Neuronal stem cell (in vitro differentiated cells): ENCODE results near the gene KLF13.

Source experiments
- DNase-seq: peaks from one replicate; pipeline ENCODE4 v3.0.0-alpha.2; 2013; ENCODE audit warnings: low spot score
- H2AFZ ChIP-seq: one replicate; pipeline ENCODE4 v1.6.1; 2013; ENCODE audit warnings: mild to moderate bottlenecking, low read length, inconsistent platforms
- H2AK5ac ChIP-seq: 2 replicates; pipeline ENCODE4 v1.6.1; 2013; ENCODE audit warnings: low read depth, mild to moderate bottlenecking, inconsistent platforms, low read length, moderate library complexity, mixed read lengths
- H2BK120ac ChIP-seq: 2 replicates; pipeline ENCODE4 v1.6.1; 2013; ENCODE audit warnings: low read depth, mild to moderate bottlenecking, inconsistent platforms, low read length, moderate library complexity, mixed read lengths
- H2BK12ac ChIP-seq: one replicate; pipeline ENCODE4 v1.6.1; 2013; ENCODE audit warnings: low read length, inconsistent platforms
- H2BK15ac ChIP-seq: 2 replicates; pipeline ENCODE4 v1.6.1; 2013; ENCODE audit warnings: mild to moderate bottlenecking, low read length, inconsistent platforms, mixed read lengths
- H2BK5ac ChIP-seq: one replicate; pipeline ENCODE4 v1.6.1; 2013; ENCODE audit warnings: inconsistent platforms, mild to moderate bottlenecking, low read length, moderate library complexity
- H3K14ac ChIP-seq: one replicate; pipeline ENCODE4 v1.6.1; 2013; ENCODE audit warnings: low read length, inconsistent platforms
- H3K18ac ChIP-seq: 2 replicates; pipeline ENCODE4 v1.6.1; 2013; ENCODE audit warnings: low read length, inconsistent platforms
- H3K23ac ChIP-seq: 2 replicates; pipeline ENCODE4 v1.6.1; 2013; ENCODE audit warnings: low read depth, mild to moderate bottlenecking, mixed read lengths, low read length, inconsistent platforms; ENCODE audit not compliant: poor library complexity
- H3K27ac ChIP-seq: replicated peaks from 3 replicates; pipeline ENCODE4 v1.5.1; 2013; ENCODE audit warnings: low read length, inconsistent platforms
- H3K27me3 ChIP-seq, 3 experiments: 2 replicates each; pipeline ENCODE4 v1.6.1; 2013; ENCODE audit warnings: low read length in 3 of 3, mild to moderate bottlenecking in 2 of 3, inconsistent platforms in 1 of 3, low read depth in 1 of 3, mixed read lengths in 1 of 3, moderate library complexity in 1 of 3; ENCODE audit not compliant: control insufficient read depth in 3 of 3, insufficient read depth in 3 of 3
- H3K36me3 ChIP-seq, 2 donors: replicated peaks in 1 of 2; 2 replicates each; pipeline ENCODE4 v1.6.1; 2013; ENCODE audit warnings: low read length in 2 of 2; ENCODE audit not compliant: control insufficient read depth in 2 of 2, insufficient read depth in 2 of 2
- H3K4ac ChIP-seq: 2 replicates; pipeline ENCODE4 v1.6.1; 2013; ENCODE audit warnings: inconsistent platforms, mild to moderate bottlenecking, low read length, moderate library complexity
- H3K4me1 ChIP-seq, 2 donors: 1 replicate in 1 of 2; 2 replicates in 1 of 2; pipeline ENCODE4 v1.6.1; 2013; ENCODE audit warnings: low read length in 2 of 2, low read depth in 1 of 2; ENCODE audit not compliant: control insufficient read depth in 2 of 2, insufficient read depth in 1 of 2
- H3K4me2 ChIP-seq: one replicate; pipeline ENCODE4 v1.6.1; 2013; ENCODE audit warnings: mild to moderate bottlenecking, low read length, inconsistent platforms; ENCODE audit not compliant: insufficient read depth, poor library complexity, severe bottlenecking
- H3K4me3 ChIP-seq, 2 donors: 2 replicates each; pipeline ENCODE4 v1.5.1; 2013; ENCODE audit warnings: low read length in 2 of 2, mild to moderate bottlenecking in 2 of 2, inconsistent platforms in 1 of 2, moderate library complexity in 1 of 2
- H3K79me1 ChIP-seq: one replicate; pipeline ENCODE4 v1.6.1; 2013; ENCODE audit warnings: low read depth, mild to moderate bottlenecking, inconsistent platforms, low read length, moderate library complexity
- H3K9ac ChIP-seq: one replicate; pipeline ENCODE4 v1.6.1; 2013; ENCODE audit warnings: mild to moderate bottlenecking, low read depth, low read length, inconsistent platforms; ENCODE audit not compliant: poor library complexity
- H3K9me3 ChIP-seq, 2 donors: replicated peaks in 1 of 2; 2 replicates each; pipeline versions ENCODE3 to v1.6.1; 2013; ENCODE audit warnings: low read length in 2 of 2, mild to moderate bottlenecking in 2 of 2, inconsistent platforms in 1 of 2, low read depth in 1 of 2, mixed read lengths in 1 of 2, moderate library complexity in 1 of 2; ENCODE audit not compliant: control insufficient read depth in 2 of 2, insufficient read depth in 1 of 2
- H4K8ac ChIP-seq: one replicate; pipeline ENCODE4 v1.6.1; 2013; ENCODE audit warnings: low read depth, mild to moderate bottlenecking, inconsistent platforms, low read length, moderate library complexity
- H4K91ac ChIP-seq: one replicate; pipeline ENCODE4 v1.6.1; 2013; ENCODE audit warnings: low read length, low read depth, mild to moderate bottlenecking, inconsistent platforms; ENCODE audit not compliant: poor library complexity
- WGBS, 2 donors: extraction: QIAGEN DNeasy Blood & Tissue Kit; methylation state at CpG; one replicate each; pipeline ENCODE4 v1.1.7; 2013; ENCODE audit warnings: missing lambda C conversion rate in 2 of 2, mixed read lengths in 1 of 2; ENCODE audit not compliant: insufficient read length in 2 of 2, insufficient replicate concordance in 1 of 2; ENCODE audit errors: extremely low coverage in 2 of 2; 5-methylcytosine and 5-hydroxymethylcytosine counted together

Gene KLF13

GRCh38 chr15:31332681-31333071 lies 6.0 kb downstream of the KLF13 start:
- no peak overlapping the region for H2AFZ ChIP-seq
- H2BK120ac ChIP-seq: no peak overlapping the region
- no peak overlapping the region for H3K4me3 ChIP-seq
- H4K8ac ChIP-seq: no peak overlapping the region
- peaks cover 0 to 2% of the 10 kb centered on the region in 2 donors for H3K36me3 ChIP-seq
- H2BK12ac ChIP-seq: no peak overlapping the region
- no CpG with 5 or more reads among the region's 1 CpG for WGBS, 2 donors
- no peak overlapping the region for H3K18ac ChIP-seq
- H3K27me3 ChIP-seq: peaks cover 0 to 5% (median 0%) of the 10 kb centered on the region in 3 experiments
- no peaks in the 10 kb centered on the region for H3K9me3 ChIP-seq
- H3K27ac ChIP-seq: no peak overlapping the region
- no peak overlapping the region for H3K4me2 ChIP-seq
- H3K9ac ChIP-seq: no peak overlapping the region
- H3K4ac ChIP-seq: no peak overlapping the region
- DNase-seq: no peak
- no peak overlapping the region for H4K91ac ChIP-seq
- no peak overlapping the region for H2BK15ac ChIP-seq
- H3K23ac ChIP-seq: no peak overlapping the region
- H3K4me1 ChIP-seq: peaks cover 6 to 8% of the 10 kb centered on the region in 2 donors
- H2AK5ac ChIP-seq: no peak overlapping the region
- H3K79me1 ChIP-seq: peaks cover 11% of the 10 kb centered on the region
- no peak overlapping the region for H3K14ac ChIP-seq
- no peak overlapping the region for H2BK5ac ChIP-seq

- no peaks in the 10 kb centered on the region for H3K9me3 ChIP-seq
- no peak overlapping the region for H3K4ac ChIP-seq
- H3K4me1 ChIP-seq: peaks cover 6 to 8% of the 10 kb centered on the region in 2 donors
- no peak overlapping the region for H4K8ac ChIP-seq
- H4K91ac ChIP-seq: no peak overlapping the region
- H3K79me1 ChIP-seq: peaks cover 11% of the 10 kb centered on the region
- no peak overlapping the region for H3K27ac ChIP-seq
- H2AK5ac ChIP-seq: no peak overlapping the region
- no peak overlapping the region for H3K9ac ChIP-seq
- peaks cover 0 to 5% (median 0%) of the 10 kb centered on the region in 3 experiments for H3K27me3 ChIP-seq
- H3K14ac ChIP-seq: no peak overlapping the region
- DNase-seq: no peak
- no peak overlapping the region for H2AFZ ChIP-seq
- peak overlapping the region; percentile 25 for H3K18ac ChIP-seq
- no CpG with 5 or more reads among the region's 4 CpGs for WGBS, 2 donors
- H3K4me3 ChIP-seq: no peak overlapping the region
- no peak overlapping the region for H2BK120ac ChIP-seq
- no peak overlapping the region for H2BK5ac ChIP-seq
- H3K36me3 ChIP-seq: peaks cover 0 to 2% of the 10 kb centered on the region in 2 donors
- H2BK12ac ChIP-seq: no peak overlapping the region
- H3K23ac ChIP-seq: no peak overlapping the region
- H2BK15ac ChIP-seq: no peak overlapping the region
- no peak overlapping the region for H3K4me2 ChIP-seq
Observed at GRCh38 chr15:31333119-31333518, 6.5 kb downstream of the KLF13 start.

GRCh38 chr15:31333820-31334219 lies 7.2 kb downstream of the KLF13 start:
- H3K79me1 ChIP-seq: peaks cover 11% of the 10 kb centered on the region
- H3K4ac ChIP-seq: no peak overlapping the region
- no peak overlapping the region for H3K14ac ChIP-seq
- H3K4me3 ChIP-seq: no peak overlapping the region
- H3K36me3 ChIP-seq: peaks cover 0 to 2% of the 10 kb centered on the region in 2 donors
- H3K9me3 ChIP-seq: no peaks in the 10 kb centered on the region
- no peak for DNase-seq
- no peak overlapping the region for H3K18ac ChIP-seq
- H3K4me1 ChIP-seq: peaks cover 8% of the 10 kb centered on the region in 2 donors
- H2AK5ac ChIP-seq: no peak overlapping the region
- H2BK15ac ChIP-seq: no peak overlapping the region
- no CpG with 5 or more reads among the region's 3 CpGs for WGBS, 2 donors
- H4K8ac ChIP-seq: no peak overlapping the region
- no peak overlapping the region for H3K4me2 ChIP-seq
- no peak overlapping the region for H3K27ac ChIP-seq
- H2BK12ac ChIP-seq: no peak overlapping the region
- no peak overlapping the region for H3K23ac ChIP-seq
- no peak overlapping the region for H2AFZ ChIP-seq
- H2BK120ac ChIP-seq: no peak overlapping the region
- H4K91ac ChIP-seq: no peak overlapping the region
- H2BK5ac ChIP-seq: peak overlapping the region; percentile 6
- H3K9ac ChIP-seq: no peak overlapping the region
- H3K27me3 ChIP-seq: peaks cover 0 to 2% (median 0%) of the 10 kb centered on the region in 3 experiments

- Histone ChIP-seq H3K79me1 (peaks cover 7% of the 10 kb centered on the region), H3K27ac (no peak overlapping the region), H2BK120ac (no peak overlapping the region), H3K18ac (no peak overlapping the region), H4K8ac (no peak overlapping the region), H3K4me2 (no peak overlapping the region), H2AFZ (no peak overlapping the region), H2BK15ac (no peak overlapping the region), H3K4me3 (no peak overlapping the region), H3K36me3 (peaks cover 0 to 2% of the 10 kb centered on the region in 2 donors), H4K91ac (no peak overlapping the region), H2AK5ac (no peak overlapping the region), H3K14ac (no peak overlapping the region), H2BK12ac (no peak overlapping the region), H2BK5ac (no peak overlapping the region), H3K4me1 (peaks cover 5 to 9% of the 10 kb centered on the region in 2 donors), H3K4ac (no peak overlapping the region), H3K23ac (no peak overlapping the region), H3K27me3 (no peaks in the 10 kb centered on the region), H3K9me3 (no peaks in the 10 kb centered on the region), H3K9ac (no peak overlapping the region)
- no CpG with 5 or more reads among the region's 9 CpGs for WGBS, 2 donors
- no peak for DNase-seq
Observed at GRCh38 chr15:31335989-31336592, 9.5 kb downstream of the KLF13 start.
